ENCODE data around the gene AP2A2.
A peak's percentile ranks its signal among the peaks of the same experiment; 100 is the strongest.

Gene AP2A2

DNA sequence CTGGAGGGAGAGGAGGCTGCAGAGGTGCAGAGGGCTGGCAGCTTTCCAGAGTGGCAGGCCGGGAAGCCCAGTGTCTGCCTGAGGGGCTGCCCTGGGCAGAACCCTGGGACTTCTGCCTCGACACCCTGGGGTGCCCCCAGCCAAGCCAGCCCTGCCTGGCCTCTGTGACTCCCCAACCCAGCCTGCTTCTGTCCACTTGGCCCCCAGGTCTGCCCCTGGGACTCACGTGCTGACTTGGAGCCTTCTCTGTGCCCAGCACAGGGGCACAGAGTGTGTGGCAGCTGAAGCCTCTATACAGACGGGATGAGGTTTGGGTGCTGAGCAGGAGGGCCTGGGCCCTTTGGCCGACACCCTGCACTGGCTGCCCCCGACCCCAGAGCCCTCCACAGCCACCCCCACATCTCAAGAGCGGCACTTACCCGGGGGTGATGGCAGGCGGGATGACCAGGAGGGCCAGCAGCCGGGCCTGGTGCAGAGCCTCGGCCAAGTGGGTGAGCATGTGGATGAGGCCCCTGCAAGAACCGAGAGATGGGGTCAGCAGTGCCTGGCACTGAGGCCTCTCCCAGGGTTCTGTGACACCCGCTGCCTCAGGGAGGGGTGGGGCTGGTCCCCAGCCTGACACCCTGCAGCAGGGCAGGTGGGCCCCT, 32.5 kb upstream of the AP2A2 start:
- no peak overlapping the region for H3K4me3 Mint-ChIP-seq
- H3K27ac Mint-ChIP-seq, result no peak overlapping the region
- peaks cover 39% of the 10 kb centered on the region for H3K36me3 Mint-ChIP-seq (ENCODE audit: low read depth)
- no peak for DNase-seq
- H3K27me3 Mint-ChIP-seq, result no peaks in the 10 kb centered on the region
- no peaks in the 10 kb centered on the region for H3K9me3 Mint-ChIP-seq
- no peaks in the 10 kb centered on the region for H3K4me1 Mint-ChIP-seq (ENCODE audit: low read depth)

DNA sequence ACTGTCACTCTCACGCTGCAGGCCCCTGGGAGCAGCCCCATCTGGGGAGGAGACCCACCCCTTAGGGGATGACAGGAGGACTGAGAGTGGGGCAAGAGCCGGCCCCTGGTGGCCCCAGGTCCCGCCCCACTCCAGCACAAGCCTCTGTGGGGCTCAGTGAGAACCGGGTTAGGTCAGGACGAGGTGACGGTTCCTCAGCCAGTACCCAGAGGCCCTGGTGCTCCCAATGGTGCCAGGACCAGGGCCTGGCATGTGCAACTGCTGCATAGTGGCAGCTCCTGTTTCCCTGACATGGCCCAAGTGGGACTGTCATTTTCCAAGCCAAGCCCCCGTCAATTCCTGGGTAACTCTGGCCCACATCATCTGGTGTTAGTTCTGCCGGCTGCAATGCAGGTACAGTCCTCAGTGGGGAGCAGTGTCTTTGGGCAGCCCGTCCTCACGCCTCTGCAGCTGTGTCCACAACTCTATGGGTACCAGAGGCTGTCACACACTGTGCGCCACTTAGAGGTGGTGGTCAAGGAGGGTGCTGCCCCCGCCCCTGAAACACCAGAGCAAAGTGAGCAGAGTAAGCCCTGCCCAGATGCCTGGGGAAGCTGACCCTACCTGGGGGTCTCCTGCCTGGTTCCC, 31.0 kb upstream of the AP2A2 start:
- no peak for DNase-seq
- no peaks in the 10 kb centered on the region for H3K9me3 Mint-ChIP-seq
- H3K36me3 Mint-ChIP-seq (ENCODE audit: low read depth), result peaks cover 42% of the 10 kb centered on the region
- no peak overlapping the region for H3K4me3 Mint-ChIP-seq
- no peaks in the 10 kb centered on the region for H3K4me1 Mint-ChIP-seq (ENCODE audit: low read depth)
- no peaks in the 10 kb centered on the region for H3K27me3 Mint-ChIP-seq
- no peak overlapping the region for H3K27ac Mint-ChIP-seq

DNA sequence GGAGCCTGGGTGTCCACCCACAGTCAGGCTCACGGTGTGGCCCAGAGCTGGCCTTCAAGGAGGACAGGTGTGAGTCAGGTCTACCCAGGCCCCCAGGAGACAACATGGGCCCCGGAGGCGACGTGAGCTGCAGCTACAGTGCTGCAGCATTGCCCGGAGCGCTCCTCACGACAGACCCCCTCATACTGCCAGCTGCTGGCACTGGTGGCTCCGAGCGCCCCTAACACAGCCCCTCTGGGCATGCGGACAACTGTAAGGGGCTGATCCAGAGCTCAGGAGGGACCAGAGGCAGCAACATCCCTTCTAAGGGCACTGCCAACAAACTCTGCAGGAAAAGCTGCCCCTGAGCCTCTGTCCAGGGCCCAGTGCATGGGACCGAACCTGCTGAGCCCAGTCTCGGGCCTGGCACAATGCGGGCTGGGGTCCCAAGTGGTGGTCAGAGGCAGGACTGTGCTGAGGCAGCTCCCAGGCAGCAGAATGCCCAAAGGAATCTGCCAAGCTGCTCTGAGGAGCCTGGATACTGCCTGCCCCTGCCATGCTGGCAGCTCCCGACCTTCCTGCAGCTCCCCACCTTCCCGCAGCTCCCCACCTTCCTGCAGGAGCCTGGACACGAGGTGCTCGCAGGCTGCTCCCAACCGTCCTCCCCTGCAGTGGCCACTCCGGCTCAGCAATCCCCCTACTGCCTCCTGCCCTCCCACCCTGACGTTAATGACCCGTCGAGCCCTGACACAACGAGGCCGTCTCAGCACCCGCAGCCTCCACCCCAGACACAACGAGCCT, 30.1 kb upstream of the AP2A2 start:
- Mint-ChIP-seq H3K9me3 (no peaks in the 10 kb centered on the region), H3K27me3 (no peaks in the 10 kb centered on the region), H3K27ac (no peak overlapping the region), H3K4me3 (no peak overlapping the region), H3K4me1 (ENCODE audit: low read depth) (no peaks in the 10 kb centered on the region), H3K36me3 (ENCODE audit: low read depth) (peaks cover 43% of the 10 kb centered on the region)
- DNase-seq, result no peak

DNA sequence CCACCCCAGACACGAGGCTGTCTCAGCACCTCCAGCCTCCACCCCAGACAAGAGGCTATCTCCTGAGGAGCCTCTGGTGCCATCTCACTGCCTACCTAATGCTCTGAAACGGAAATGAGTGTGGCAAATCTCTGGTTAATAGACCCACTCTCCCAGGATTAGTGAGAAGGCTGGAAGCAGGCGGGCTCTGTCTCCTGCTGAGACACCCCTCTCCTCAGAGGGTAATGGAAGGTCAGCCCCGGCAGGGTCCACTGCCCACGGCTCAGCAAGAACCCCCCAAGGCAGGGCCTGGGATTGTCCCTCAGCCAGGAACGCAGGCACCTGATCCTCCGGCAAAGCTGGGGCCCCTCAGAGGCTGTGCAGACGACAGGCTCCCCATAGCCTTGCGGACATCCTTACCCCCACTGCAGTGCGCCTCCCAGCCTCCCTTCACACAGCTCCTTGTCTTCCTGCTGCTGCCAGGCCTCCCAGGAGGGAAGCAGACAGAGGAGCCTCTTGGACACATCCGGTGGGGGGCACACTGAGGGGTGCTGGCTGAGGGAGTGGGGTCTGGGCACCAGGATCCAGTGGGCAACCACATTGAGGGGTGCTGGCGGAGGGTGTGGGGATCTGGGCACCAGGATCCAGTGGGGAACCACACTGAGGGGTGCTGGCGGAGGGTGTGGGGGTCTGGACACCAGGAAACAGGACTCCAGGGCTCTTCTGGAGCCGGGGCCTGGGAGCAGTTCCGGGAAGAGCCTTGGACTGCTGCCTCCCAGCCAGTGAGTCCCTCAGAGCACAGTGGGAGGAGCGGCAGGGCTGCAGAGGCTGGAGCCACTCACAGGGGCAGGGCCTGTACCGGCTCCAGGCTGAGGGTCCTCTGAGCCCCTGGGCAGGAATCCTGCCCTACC, 28.2 kb upstream of the AP2A2 start:
- H3K27ac Mint-ChIP-seq, result no peak overlapping the region
- peaks cover 54% of the 10 kb centered on the region for H3K36me3 Mint-ChIP-seq (ENCODE audit: low read depth)
- no peak for DNase-seq
- H3K4me3 Mint-ChIP-seq, result no peak overlapping the region
- no peaks in the 10 kb centered on the region for H3K9me3 Mint-ChIP-seq
- no peaks in the 10 kb centered on the region for H3K4me1 Mint-ChIP-seq (ENCODE audit: low read depth)
- no peaks in the 10 kb centered on the region for H3K27me3 Mint-ChIP-seq

DNA sequence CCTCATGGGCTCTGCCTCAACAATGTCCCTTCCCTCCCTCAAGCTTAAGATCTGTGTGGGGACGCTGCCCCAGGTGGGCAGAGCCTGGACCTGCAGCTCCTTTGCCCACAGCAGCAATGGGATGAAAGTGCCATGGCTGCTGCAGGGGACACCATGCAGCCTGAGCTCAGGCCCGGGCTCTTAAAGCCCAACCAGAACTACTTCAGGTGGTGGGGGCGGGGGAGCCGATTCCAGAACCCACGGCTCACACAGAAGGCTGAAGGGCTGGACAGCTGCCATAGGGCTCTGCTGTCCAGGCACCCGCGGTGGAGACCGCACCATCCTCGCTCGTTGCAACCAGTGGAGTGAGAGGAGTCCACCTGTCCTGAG, 27.5 kb upstream of the AP2A2 start:
- Mint-ChIP-seq H3K4me1 (ENCODE audit: low read depth) (no peaks in the 10 kb centered on the region), H3K27me3 (no peaks in the 10 kb centered on the region), H3K4me3 (no peak overlapping the region), H3K9me3 (no peaks in the 10 kb centered on the region), H3K27ac (no peak overlapping the region), H3K36me3 (ENCODE audit: low read depth) (peaks cover 59% of the 10 kb centered on the region)
- DNase-seq, result no peak

DNA sequence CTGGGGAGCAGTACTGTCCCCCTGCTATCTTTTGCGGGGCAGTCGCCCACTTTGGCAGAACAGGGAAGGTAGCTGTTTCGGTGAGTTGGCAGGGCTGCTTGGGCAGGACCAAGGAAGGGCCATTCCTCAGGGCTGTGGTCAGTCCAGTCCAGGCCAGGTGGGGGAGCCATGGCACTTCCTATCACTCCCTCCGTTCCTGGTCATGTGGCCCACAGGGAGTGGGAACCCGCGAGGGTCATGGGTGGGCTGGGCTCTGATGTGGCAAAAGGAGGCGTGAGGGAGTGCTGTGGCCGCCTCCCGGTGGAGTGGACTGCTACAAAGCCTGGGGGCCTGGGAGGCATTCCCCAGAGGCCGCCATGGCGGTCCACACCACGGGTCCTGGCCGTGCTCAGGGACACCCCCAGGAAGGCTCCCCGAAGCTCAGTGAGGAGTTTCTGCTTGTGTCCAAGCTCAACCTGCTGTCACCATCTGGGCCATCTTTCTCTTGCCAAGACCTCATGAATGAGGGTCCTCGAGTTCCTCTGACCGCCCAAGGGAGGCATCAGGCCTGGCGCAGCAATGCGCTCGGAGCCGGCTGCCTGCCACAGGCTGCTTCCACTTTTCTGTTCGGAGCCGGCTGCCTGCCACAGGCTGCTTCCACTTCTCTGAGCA, 27.0 kb upstream of the AP2A2 start:
- Mint-ChIP-seq H3K27ac (no peak overlapping the region), H3K36me3 (ENCODE audit: low read depth) (peaks cover 60% of the 10 kb centered on the region)

DNA sequence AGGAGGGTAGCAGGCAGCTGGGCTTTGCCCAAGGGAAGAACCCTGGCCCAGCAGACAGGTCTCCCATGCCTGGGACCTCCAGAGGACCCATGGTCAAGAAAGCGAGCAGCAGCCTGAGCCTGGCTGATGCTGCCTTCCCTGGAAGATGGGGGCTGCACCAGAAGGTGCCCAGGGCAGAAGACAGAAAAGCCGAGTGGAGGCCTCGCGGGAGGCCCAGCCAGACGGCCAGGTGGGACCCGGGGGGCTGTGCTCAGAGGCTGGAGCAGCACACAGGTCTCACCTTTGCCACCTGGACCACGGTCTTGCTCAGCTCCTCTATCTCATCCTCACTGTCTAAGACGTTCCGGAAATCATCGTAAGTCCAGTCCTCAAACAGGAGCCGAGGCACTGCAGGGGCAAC, 25.9 kb upstream of the AP2A2 start:
- Mint-ChIP-seq H3K4me3 (no peak overlapping the region), H3K9me3 (no peaks in the 10 kb centered on the region), H3K27ac (no peak overlapping the region), H3K4me1 (ENCODE audit: low read depth) (no peaks in the 10 kb centered on the region), H3K36me3 (ENCODE audit: low read depth) (peaks cover 70% of the 10 kb centered on the region), H3K27me3 (no peaks in the 10 kb centered on the region)
- DNase-seq, result no peak

More for the DNA sequence above, 27.0 kb upstream of the AP2A2 start:
- H3K27me3 Mint-ChIP-seq, result no peaks in the 10 kb centered on the region
- DNase-seq, result no peak
- H3K4me3 Mint-ChIP-seq, result no peak overlapping the region
- no peaks in the 10 kb centered on the region for H3K9me3 Mint-ChIP-seq
- no peaks in the 10 kb centered on the region for H3K4me1 Mint-ChIP-seq (ENCODE audit: low read depth)

DNA sequence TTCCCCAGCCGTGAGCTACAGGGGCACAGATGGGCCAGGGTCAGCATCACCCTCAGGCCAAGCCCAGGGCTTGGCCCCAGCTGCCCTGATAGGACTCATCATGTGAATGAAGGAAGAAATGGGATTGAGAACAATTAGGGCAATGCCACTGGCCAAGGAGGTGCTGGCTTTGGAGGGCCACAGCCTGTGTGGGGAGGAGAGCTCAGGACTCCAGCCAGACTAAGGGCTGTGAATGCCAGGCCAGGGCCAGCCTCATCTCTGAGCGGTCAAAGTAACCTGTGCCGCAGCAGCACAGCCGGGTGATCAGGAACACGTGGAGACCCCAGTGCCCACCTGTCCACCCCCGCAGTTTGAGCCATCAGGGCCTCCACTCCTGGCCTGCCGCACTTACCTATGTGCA, 25.1 kb upstream of the AP2A2 start:
- H3K27ac Mint-ChIP-seq, result no peak overlapping the region
- no peaks in the 10 kb centered on the region for H3K9me3 Mint-ChIP-seq
- DNase-seq, result no peak
- H3K4me1 Mint-ChIP-seq (ENCODE audit: low read depth), result no peaks in the 10 kb centered on the region
- peaks cover 75% of the 10 kb centered on the region for H3K36me3 Mint-ChIP-seq (ENCODE audit: low read depth)
- no peaks in the 10 kb centered on the region for H3K27me3 Mint-ChIP-seq
- H3K4me3 Mint-ChIP-seq, result no peak overlapping the region

DNA sequence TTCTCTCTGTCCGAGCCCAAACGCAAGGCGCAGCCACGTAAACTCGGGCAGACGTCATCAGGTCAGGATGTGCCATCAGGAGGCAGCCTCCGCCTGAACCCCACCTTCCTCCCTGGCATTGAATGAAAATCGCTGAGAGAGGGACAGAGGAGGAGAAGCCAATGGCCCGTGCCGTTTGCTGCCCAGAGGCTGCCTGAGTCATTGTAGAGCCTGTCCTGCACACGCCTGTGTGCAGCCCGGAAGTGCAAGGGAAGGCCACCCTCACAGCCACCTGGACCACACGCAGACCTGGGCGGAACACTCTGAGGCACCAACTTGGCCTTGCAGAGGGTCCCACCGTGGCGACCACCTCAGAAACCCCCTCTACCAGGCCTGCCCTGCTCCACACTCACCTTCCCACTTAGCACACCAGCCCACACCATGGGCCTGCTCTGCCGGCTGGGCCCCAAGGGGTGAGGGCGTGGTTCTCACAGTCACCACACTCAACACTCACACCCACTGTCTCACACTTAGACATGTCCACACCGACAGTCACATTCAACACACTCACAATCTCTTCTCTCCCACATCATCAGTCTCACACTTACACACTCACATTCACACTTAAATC, 24.1 kb upstream of the AP2A2 start:
- no peaks in the 10 kb centered on the region for H3K27me3 Mint-ChIP-seq
- H3K4me3 Mint-ChIP-seq, result no peak overlapping the region
- no peak for DNase-seq
- H3K27ac Mint-ChIP-seq, result no peak overlapping the region
- H3K36me3 Mint-ChIP-seq (ENCODE audit: low read depth), result peaks cover 82% of the 10 kb centered on the region
- no peaks in the 10 kb centered on the region for H3K4me1 Mint-ChIP-seq (ENCODE audit: low read depth)
- H3K9me3 Mint-ChIP-seq, result no peaks in the 10 kb centered on the region

DNA sequence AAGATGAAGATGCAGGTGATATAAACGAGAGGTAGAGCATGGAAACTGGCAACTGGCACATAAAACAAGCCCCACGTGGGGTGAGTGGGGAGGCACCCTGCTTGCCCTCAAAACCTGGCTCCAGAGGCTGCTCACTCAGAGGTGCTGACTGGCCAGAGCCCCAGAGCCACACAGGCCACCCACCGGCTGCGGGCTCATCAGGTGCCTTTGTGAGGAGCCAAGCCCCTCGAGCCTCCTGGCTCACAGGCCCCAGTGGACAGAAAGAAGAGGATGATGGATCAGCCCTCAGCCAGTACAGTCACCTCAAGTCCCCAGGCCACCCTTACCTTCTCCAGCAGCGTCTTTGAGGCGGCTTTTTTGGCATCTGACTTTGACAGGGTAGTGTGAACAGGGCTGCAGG, 21.3 kb upstream of the AP2A2 start:
- H3K36me3 Mint-ChIP-seq (ENCODE audit: low read depth), result peaks cover 88% of the 10 kb centered on the region
- peaks cover 16% of the 10 kb centered on the region for H3K4me1 Mint-ChIP-seq (ENCODE audit: low read depth)
- no peak overlapping the region for H3K27ac Mint-ChIP-seq
- H3K4me3 Mint-ChIP-seq, result no peak overlapping the region
- DNase-seq, result no peak
- H3K9me3 Mint-ChIP-seq, result no peaks in the 10 kb centered on the region
- no peaks in the 10 kb centered on the region for H3K27me3 Mint-ChIP-seq

DNA sequence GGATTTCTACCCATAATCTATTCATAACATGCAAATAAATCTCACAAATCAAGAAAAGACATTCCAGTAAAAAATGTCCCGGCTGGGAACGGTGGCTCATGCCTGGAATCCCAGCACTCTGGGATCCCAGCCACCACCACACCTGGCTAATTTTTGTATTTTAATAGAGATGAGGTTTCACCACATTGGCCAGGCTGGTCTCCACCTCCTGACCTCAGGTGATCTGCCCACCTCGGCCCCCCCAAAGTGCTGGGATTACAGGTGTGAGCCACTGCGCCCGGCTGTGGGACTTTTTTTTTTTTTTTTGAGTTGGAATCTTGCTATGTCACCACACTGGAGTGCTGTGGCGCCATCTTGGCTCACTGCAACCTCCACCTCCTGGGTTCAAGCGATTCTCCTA, 19.7 kb upstream of the AP2A2 start:
- no peak overlapping the region for H3K4me3 Mint-ChIP-seq
- H3K36me3 Mint-ChIP-seq (ENCODE audit: low read depth), result peaks cover 85% of the 10 kb centered on the region
- peaks cover 20% of the 10 kb centered on the region for H3K4me1 Mint-ChIP-seq (ENCODE audit: low read depth)
- no peak overlapping the region for H3K27ac Mint-ChIP-seq
- H3K27me3 Mint-ChIP-seq, result no peaks in the 10 kb centered on the region
- DNase-seq, result no peak
- no peaks in the 10 kb centered on the region for H3K9me3 Mint-ChIP-seq

DNA sequence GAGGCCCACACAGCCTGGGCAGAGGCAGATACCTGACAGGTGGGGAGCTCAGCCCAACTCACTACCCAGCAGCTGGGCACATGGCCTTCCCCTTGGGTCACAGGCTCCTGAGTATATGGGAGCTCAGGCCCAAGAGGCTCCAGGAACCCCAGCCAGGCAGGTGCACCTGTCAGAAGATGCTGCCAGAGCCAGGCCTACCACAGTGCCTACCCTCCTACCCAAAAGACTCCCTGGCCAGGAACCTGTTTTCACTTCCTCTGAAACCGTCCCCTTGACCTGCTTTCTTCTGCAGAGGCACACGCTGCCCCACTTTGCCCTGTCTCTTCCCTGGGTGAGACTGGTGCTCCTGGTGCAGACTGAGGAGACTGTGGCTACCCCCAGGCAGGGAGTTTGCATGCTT, 18.0 kb upstream of the AP2A2 start:
- peaks cover 26% of the 10 kb centered on the region for H3K4me1 Mint-ChIP-seq (ENCODE audit: low read depth)

DNA sequence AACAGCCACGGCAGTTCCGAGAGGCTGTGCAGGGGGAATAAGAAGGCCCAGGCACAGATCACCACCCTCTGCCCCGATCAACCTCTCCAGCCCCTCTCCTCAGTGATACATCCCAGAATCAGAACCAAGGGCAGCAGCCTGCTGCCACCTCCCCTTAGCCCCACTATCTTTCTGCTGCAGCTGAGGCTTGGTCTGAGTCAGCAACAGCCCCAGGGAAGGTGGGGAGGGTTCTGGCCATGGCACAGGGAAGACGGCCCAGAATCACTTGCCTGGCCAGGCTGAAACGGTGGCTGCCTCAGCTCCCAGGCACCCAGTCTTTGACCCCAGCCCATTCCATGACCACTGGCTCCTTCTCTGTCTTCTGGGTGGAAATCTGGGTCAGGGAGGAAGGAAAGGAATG, 17.4 kb upstream of the AP2A2 start:
- DNase-seq, result no peak
- peak overlapping the region; percentile 46 for H3K4me3 Mint-ChIP-seq
- peaks cover 26% of the 10 kb centered on the region for H3K4me1 Mint-ChIP-seq (ENCODE audit: low read depth)
- H3K27me3 Mint-ChIP-seq, result no peaks in the 10 kb centered on the region
- peak overlapping the region; percentile 47 for H3K27ac Mint-ChIP-seq
- H3K9me3 Mint-ChIP-seq, result no peaks in the 10 kb centered on the region
- peaks cover 62% of the 10 kb centered on the region for H3K36me3 Mint-ChIP-seq (ENCODE audit: low read depth)

More for the DNA sequence above, 18.0 kb upstream of the AP2A2 start:
- Mint-ChIP-seq H3K9me3 (no peaks in the 10 kb centered on the region), H3K4me3 (no peak overlapping the region), H3K27me3 (no peaks in the 10 kb centered on the region), H3K36me3 (ENCODE audit: low read depth) (peaks cover 68% of the 10 kb centered on the region), H3K27ac (peak overlapping the region; percentile 47)
- DNase-seq, result no peak

DNA sequence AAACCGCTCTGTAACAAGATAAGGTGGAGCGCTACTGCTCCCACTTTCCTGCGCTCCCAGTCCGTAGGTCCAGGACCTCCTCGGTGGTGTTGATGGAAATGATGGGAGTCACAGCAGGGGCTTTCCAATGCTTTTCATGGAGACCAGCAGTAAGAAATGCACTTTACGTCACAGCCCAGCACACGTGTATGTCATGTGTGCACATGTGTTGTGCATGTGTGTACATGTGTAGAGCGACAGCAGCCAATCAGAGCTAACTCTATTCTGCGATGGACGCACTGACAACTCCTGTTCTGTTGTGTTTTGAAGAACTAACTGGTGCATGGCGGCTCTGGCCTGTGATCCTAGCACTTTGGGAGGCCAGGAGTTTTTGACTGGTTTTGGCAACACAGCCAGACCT, 16.3 kb upstream of the AP2A2 start:
- no peaks in the 10 kb centered on the region for H3K27me3 Mint-ChIP-seq
- H3K4me3 Mint-ChIP-seq, result peak overlapping the region; percentile 91
- peaks cover 26% of the 10 kb centered on the region for H3K4me1 Mint-ChIP-seq (ENCODE audit: low read depth)
- H3K36me3 Mint-ChIP-seq (ENCODE audit: low read depth), result peaks cover 51% of the 10 kb centered on the region
- H3K9me3 Mint-ChIP-seq, result no peaks in the 10 kb centered on the region
- peak overlapping the region; percentile 65 for H3K27ac Mint-ChIP-seq
- no peak for DNase-seq

All from activated T-cell treated with anti-CD3 and anti-CD28 coated beads, Interleukin-2, amount 50 U/mL, for 24 hours (primary cell).